ENCODE measurements around the gene CHP2. TPM values are rescaled to one million over a fixed set of nuclear protein-coding genes. Genes with fewer than 3 reads are reported as not detected.
"Not testable (repeated sequence)": the region's sequence is repeated elsewhere in the genome, so short reads cannot be mapped to it uniquely, and the experiment has no call there.

The CHP2 gene
- total and polyA plus RNA-seq, 2 experiments from 2014 or later, result 2.0 to 3.3 TPM

DNA sequence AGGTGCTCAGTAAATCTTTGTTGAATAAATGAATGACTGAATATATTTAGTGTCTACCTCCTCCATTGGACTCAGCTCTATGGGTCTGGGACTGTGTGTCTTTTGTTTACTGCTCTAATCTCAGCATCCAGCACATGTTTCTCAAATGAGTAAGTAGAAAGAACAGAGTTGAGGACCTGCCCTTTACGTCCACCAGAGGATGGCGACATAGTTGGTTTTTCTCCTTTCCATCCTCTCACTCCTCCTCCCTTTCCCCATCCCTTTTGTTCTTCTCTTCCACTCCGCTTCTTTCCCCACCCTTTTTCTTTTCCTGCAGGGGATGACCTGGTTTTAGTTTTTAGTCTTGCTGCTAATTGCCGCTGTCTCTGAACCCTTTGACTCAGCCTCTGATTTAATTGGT lies 12.1 kb upstream of the CHP2 start:
- no peaks in the 10 kb centered on the region for H4K20me1 ChIP-seq (ENCODE audit: insufficient read depth, poor library complexity, severe bottlenecking)
- H2AFZ ChIP-seq, result no peak overlapping the region
- TF ChIP-seq EZH2phosphoT487 (IDR thresholded peaks at IDR 0.05; ENCODE audit: low read depth, severe bottlenecking, unreplicated experiment), result no peak
- TF ChIP-seq, protein P1, sequence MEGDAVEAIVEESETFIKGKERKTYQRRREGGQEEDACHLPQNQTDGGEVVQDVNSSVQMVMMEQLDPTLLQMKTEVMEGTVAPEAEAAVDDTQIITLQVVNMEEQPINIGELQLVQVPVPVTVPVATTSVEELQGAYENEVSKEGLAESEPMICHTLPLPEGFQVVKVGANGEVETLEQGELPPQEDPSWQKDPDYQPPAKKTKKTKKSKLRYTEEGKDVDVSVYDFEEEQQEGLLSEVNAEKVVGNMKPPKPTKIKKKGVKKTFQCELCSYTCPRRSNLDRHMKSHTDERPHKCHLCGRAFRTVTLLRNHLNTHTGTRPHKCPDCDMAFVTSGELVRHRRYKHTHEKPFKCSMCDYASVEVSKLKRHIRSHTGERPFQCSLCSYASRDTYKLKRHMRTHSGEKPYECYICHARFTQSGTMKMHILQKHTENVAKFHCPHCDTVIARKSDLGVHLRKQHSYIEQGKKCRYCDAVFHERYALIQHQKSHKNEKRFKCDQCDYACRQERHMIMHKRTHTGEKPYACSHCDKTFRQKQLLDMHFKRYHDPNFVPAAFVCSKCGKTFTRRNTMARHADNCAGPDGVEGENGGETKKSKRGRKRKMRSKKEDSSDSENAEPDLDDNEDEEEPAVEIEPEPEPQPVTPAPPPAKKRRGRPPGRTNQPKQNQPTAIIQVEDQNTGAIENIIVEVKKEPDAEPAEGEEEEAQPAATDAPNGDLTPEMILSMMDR (IDR thresholded peaks at IDR 0.05; ENCODE audit: poor library complexity), result no peak
- no peak for TF ChIP-seq EZH2 (IDR thresholded peaks at IDR 0.05; ENCODE audit: borderline replicate concordance)
- no peak overlapping the region for H3K27ac ChIP-seq
- WGBS (ENCODE audit: low lambda C conversion rate, missing lambda C conversion rate), result 37% methylated on average over 4 of the region's 4 CpGs
- H3K4me2 ChIP-seq, result no peak overlapping the region
- H3K36me3 ChIP-seq (replicated peaks; ENCODE audit: insufficient read depth, low read depth), result no peaks in the 10 kb centered on the region
- DNase-seq (ENCODE audit: low spot score), result no peak
- no peak overlapping the region for H3K4me3 ChIP-seq
- H3K4me1 ChIP-seq (ENCODE audit: insufficient read depth), result no peaks in the 10 kb centered on the region
- H3K27me3 ChIP-seq, result peaks cover 12% of the 10 kb centered on the region
- no peaks in the 10 kb centered on the region for H3K9me2 ChIP-seq (replicated peaks; ENCODE audit: insufficient read depth)
- H3K79me2 ChIP-seq, result no peaks in the 10 kb centered on the region
- no peaks in the 10 kb centered on the region for H3K9me3 ChIP-seq (ENCODE audit: low read depth)

- H3K9me2 ChIP-seq (replicated peaks; ENCODE audit: insufficient read depth), result no peaks in the 10 kb centered on the region
- H3K4me3 ChIP-seq, result no peak overlapping the region
- no peaks in the 10 kb centered on the region for H3K4me1 ChIP-seq (ENCODE audit: insufficient read depth)
- no peaks in the 10 kb centered on the region for H3K79me2 ChIP-seq
- no peak for DNase-seq (ENCODE audit: low spot score)
- 83% methylated on average over 4 of the region's 4 CpGs for WGBS (ENCODE audit: low lambda C conversion rate, missing lambda C conversion rate)
- H3K4me2 ChIP-seq, result no peak overlapping the region
- no peak overlapping the region for H3K27ac ChIP-seq
- no peak overlapping the region for H2AFZ ChIP-seq
- H3K27me3 ChIP-seq, result peaks cover 12% of the 10 kb centered on the region
- TF ChIP-seq EZH2 (IDR thresholded peaks at IDR 0.05; ENCODE audit: borderline replicate concordance) (no peak), EZH2phosphoT487 (IDR thresholded peaks at IDR 0.05; ENCODE audit: low read depth, severe bottlenecking, unreplicated experiment) (no peak)
- TF ChIP-seq, protein P1 (IDR thresholded peaks at IDR 0.05; ENCODE audit: poor library complexity), result no peak
- H3K9me3 ChIP-seq (ENCODE audit: low read depth), result no peaks in the 10 kb centered on the region
- no peaks in the 10 kb centered on the region for H3K36me3 ChIP-seq (replicated peaks; ENCODE audit: insufficient read depth, low read depth)
- H4K20me1 ChIP-seq (ENCODE audit: insufficient read depth, poor library complexity, severe bottlenecking), result no peaks in the 10 kb centered on the region
These were observed 9.6 kb upstream of the CHP2 start for GRCh38 chr16:23745263-23745662.

DNA sequence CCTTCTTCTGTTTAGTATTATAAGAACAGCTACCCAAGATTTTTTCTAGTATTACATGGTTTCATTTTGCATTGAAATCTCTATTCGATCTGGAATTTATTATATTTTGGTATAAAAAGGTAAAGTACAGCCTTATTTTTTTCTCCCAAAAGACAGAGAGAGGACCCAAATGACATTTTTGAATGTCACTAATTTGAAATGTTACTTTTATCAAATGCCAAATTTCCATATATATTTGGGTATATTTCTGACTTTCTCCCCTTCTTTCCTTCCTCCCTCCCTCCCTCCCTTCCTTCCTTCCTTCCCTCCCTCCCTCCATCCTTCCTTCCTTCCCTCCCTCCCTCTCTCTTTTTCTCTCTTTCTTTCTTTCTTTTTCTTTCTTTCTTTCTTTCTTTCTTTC lies 6.2 kb upstream of the CHP2 start:
- no peaks in the 10 kb centered on the region for H3K36me3 ChIP-seq (replicated peaks; ENCODE audit: insufficient read depth, low read depth)
- H3K27me3 ChIP-seq, result peaks cover 13% of the 10 kb centered on the region
- WGBS (ENCODE audit: low lambda C conversion rate, missing lambda C conversion rate), result 74% methylated on average over 1 of the region's 1 CpG
- no peaks in the 10 kb centered on the region for H3K79me2 ChIP-seq
- H3K9me2 ChIP-seq (replicated peaks; ENCODE audit: insufficient read depth), result no peaks in the 10 kb centered on the region
- H3K4me2 ChIP-seq, result no peak overlapping the region
- no peak overlapping the region for H3K4me3 ChIP-seq
- no peaks in the 10 kb centered on the region for H4K20me1 ChIP-seq (ENCODE audit: insufficient read depth, poor library complexity, severe bottlenecking)
- DNase-seq (ENCODE audit: low spot score), result no peak
- H2AFZ ChIP-seq, result no peak overlapping the region
- H3K9me3 ChIP-seq (ENCODE audit: low read depth), result no peaks in the 10 kb centered on the region
- no peak overlapping the region for H3K27ac ChIP-seq
- H3K4me1 ChIP-seq (ENCODE audit: insufficient read depth), result no peaks in the 10 kb centered on the region
- TF ChIP-seq, protein P1 (IDR thresholded peaks at IDR 0.05; ENCODE audit: poor library complexity), result no peak
- TF ChIP-seq EZH2 (IDR thresholded peaks at IDR 0.05; ENCODE audit: borderline replicate concordance) (no peak), EZH2phosphoT487 (IDR thresholded peaks at IDR 0.05; ENCODE audit: low read depth, severe bottlenecking, unreplicated experiment) (no peak)

DNA sequence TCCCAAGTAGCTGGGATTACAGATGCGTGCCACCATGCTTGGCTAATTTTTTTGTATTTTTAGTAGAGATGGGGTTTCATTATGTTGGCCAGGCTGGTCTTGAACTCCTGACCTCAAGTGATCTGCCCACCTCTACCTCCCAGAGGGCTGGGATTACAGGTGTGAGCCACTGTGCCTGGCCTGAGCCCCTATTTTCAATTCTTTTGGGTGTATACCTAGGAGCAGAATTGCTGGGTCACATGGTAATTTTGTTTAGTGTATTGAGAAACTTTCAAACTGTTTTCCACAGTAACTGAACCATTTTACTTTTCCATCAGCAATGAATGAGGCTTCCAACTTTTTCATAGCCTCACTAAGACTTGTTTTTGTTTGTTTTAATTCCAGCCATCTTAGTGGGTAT lies 3.8 kb upstream of the CHP2 start:
- H4K20me1 ChIP-seq (ENCODE audit: insufficient read depth, poor library complexity, severe bottlenecking); H3K27ac ChIP-seq; H3K4me3 ChIP-seq; H3K9me2 ChIP-seq (replicated peaks; ENCODE audit: insufficient read depth); H3K4me1 ChIP-seq (ENCODE audit: insufficient read depth); H3K79me2 ChIP-seq; DNase-seq (ENCODE audit: low spot score); H3K9me3 ChIP-seq (ENCODE audit: low read depth); H3K36me3 ChIP-seq (replicated peaks; ENCODE audit: insufficient read depth, low read depth); H3K4me2 ChIP-seq; H2AFZ ChIP-seq: not testable (repeated sequence)
- peaks cover 31% of the 10 kb centered on the region for H3K27me3 ChIP-seq
- WGBS (ENCODE audit: low lambda C conversion rate, missing lambda C conversion rate), result 100% methylated on average over 1 of the region's 1 CpG

All from hepatocyte (in vitro differentiated cells).